ENCODE data around the gene ATP5PB.
A peak's percentile ranks its signal among the peaks of the same experiment; 100 is the strongest.

Gene ATP5PB

DNA sequence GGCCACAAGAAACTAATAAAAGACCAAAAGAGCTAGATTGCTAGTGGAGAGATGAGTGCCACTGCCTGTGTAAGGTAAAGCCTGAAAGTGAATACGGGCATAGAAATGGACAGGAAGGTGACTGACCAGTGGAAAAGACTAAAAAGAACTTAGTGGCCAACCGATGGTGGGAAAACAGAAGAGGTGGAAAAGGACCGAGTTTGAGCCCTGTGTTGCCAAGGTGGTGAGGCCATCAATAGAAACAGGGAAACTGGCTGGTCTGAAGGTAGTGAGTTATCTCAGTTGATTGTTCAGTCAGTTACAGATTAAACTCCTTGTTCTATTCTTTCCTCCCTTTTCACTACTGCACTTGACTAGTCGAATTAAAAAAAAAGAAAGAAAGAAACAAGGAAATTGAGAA lies 2.7 kb upstream of the ATP5PB start:
- H3K4me3 ChIP-seq (ENCODE audit: low read depth, low read length) = no peak overlapping the region
- TF ChIP-seq, protein P1, sequence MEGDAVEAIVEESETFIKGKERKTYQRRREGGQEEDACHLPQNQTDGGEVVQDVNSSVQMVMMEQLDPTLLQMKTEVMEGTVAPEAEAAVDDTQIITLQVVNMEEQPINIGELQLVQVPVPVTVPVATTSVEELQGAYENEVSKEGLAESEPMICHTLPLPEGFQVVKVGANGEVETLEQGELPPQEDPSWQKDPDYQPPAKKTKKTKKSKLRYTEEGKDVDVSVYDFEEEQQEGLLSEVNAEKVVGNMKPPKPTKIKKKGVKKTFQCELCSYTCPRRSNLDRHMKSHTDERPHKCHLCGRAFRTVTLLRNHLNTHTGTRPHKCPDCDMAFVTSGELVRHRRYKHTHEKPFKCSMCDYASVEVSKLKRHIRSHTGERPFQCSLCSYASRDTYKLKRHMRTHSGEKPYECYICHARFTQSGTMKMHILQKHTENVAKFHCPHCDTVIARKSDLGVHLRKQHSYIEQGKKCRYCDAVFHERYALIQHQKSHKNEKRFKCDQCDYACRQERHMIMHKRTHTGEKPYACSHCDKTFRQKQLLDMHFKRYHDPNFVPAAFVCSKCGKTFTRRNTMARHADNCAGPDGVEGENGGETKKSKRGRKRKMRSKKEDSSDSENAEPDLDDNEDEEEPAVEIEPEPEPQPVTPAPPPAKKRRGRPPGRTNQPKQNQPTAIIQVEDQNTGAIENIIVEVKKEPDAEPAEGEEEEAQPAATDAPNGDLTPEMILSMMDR (IDR thresholded peaks at IDR 0.05; ENCODE audit: low read depth, low read length, missing control alignments) = no peak
- DNase-seq (ENCODE audit: low read depth) = no peak

DNA sequence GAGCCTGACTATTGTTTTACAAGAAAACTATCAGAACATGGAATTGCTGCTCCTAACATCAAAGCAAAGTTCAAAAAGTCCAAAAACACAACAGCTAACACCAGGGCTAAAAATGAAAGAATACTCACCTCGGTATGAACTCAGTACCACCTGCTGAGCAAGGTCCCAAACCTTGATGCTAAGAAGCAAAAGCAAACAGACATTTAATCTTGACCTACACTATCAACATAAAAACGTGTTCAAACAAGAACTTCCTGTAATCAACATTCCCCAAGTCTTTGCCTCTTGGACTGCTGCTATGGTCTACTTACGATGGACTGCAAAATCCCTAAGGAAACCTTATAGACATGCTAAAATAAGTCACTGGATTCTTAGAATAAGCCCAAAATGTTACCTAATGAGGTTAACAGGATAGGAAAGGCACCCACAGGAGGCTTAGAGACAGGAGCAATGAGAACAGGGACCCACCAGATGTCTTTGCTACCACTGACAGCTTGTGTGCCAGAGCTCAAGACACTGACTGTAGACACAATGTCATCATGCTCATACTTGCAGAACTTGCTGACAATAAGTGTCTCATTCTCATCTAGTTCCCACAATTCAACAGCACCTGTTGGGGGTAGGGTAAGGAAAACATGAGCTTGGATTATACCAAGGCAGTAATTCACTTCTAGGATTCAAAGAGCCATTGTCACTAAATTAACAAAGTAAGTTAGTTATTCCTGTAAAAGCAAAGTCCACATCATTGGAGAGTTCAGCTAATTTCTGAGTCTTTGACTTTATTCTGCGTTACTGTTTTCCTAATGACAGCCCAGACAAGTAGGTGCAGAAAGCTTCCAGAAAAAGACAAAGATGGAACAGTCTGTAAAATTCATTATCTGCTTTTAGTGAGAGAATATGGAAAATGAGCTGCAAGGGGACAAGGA lies 2.0 kb upstream of the ATP5PB start:
- peak overlapping the region; percentile 96 for H3K4me3 ChIP-seq (ENCODE audit: low read depth, low read length)
- TF ChIP-seq, protein P1 (IDR thresholded peaks at IDR 0.05; ENCODE audit: low read depth, low read length, missing control alignments) = no peak

DNA sequence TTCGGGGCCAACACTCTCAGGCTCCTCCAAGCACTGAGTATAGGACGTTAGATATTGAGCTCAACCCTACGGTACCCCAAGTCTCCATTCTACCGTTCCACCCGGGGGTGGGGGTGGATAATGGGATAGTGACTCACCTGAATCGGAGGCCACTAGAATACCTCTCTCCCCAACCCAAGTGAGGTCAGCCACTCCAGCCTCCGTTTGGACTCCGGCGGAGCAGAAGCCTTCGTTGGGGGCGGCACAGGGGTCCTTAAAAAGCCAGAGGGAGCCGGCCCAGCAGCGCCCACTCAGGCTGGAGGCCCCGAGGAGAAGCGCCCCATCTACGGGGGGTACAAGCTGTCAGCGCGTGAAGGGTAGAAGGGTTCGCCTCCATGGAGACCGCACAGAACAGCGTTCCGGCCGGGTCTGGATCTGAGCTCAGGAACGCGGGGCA lies 764 bp upstream of the ATP5PB start:
- DNase-seq (ENCODE audit: low read depth) = no peak
- TF ChIP-seq, protein P1 (IDR thresholded peaks at IDR 0.05; ENCODE audit: low read depth, low read length, missing control alignments) = no peak
- peak overlapping the region; percentile 96 for H3K4me3 ChIP-seq (ENCODE audit: low read depth, low read length)

More for the DNA sequence above, 2.0 kb upstream of the ATP5PB start:
- no peak for DNase-seq (ENCODE audit: low read depth)

DNA sequence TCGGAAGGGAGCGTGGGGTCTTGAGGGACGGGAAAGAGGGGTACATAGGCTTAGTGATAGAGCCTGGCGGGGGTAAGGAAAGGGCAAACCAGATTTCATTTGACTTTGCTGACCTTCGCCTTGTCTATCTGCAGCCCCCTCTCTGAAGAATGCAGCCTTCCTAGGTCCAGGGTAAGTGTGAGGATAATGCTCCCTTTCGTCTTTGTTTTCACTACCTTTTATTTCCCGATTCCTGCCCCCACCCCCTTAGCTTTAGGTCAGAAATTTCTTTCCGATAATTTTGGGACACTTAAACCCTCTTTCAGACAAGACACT lies 396 bp downstream of the ATP5PB start:
- no peak for DNase-seq (ENCODE audit: low read depth)
- TF ChIP-seq, protein P1 (IDR thresholded peaks at IDR 0.05; ENCODE audit: low read depth, low read length, missing control alignments) = no peak
- H3K4me3 ChIP-seq (ENCODE audit: low read depth, low read length) = peak overlapping the region; percentile 96

DNA sequence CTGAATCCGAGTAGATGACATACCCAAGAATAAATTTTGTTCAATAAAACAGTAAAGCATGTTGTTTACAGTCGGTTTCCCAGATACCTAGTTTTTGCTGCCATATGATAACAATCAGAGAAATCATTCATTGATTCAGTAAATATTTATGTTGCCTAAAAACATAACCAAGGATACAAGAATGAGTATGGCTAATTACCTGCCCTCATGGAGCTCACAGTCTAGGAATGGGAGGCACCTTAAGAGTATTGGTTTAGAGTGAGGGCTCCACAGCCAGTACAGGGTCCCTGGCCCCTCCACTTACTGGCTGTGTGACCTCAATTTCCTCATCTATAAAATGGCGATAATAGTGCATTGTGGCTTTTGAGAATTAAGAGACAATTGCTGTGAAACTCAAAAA lies 921 bp downstream of the ATP5PB start:
- TF ChIP-seq, protein P1 (IDR thresholded peaks at IDR 0.05; ENCODE audit: low read depth, low read length, missing control alignments) = no peak
- no peak for DNase-seq (ENCODE audit: low read depth)
- H3K4me3 ChIP-seq (ENCODE audit: low read depth, low read length) = peak overlapping the region; percentile 96

DNA sequence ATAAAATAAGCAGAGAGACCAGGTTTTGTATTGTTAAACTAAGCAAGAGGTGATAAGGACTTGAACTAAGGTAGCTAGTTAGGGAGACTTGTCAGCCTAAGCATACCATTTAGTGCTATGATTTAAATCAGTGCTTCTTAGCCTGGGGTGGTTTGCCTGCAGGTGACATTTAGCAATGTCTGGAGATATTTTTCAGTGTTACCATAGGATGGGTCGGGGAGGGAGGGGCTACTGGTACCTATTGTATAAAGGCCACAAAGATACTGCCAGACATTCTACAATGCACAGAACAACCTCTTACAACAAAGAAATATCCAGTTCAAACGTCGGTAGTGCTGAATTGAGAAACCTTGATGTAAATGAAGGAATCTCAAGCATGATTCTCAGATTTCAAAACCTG lies 3.3 kb downstream of the ATP5PB start:
- no peak overlapping the region for H3K4me3 ChIP-seq (ENCODE audit: low read depth, low read length)
- TF ChIP-seq, protein P1 (IDR thresholded peaks at IDR 0.05; ENCODE audit: low read depth, low read length, missing control alignments) = no peak
- no peak for DNase-seq (ENCODE audit: low read depth)

DNA sequence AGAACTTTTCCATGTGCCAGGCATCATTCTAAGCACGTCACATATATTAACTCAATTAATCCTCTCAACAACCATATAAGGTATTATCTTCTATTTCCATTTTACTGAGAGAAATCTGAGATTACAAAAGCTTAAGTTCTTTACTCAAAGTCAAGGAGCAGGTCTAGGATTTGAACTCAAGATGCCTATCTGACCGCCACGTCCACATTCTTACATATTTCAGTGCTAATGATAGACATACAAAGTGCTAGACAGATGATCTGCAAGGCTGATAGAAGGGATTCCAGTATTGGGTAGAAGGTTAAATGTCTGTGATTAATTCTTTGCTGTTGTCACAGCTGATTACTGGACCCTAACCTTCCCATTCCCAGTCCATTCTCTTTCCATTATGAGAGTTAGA lies 4.4 kb downstream of the ATP5PB start:
- no peak for DNase-seq (ENCODE audit: low read depth)
- TF ChIP-seq, protein P1 (IDR thresholded peaks at IDR 0.05; ENCODE audit: low read depth, low read length, missing control alignments) = no peak
- H3K4me3 ChIP-seq (ENCODE audit: low read depth, low read length) = no peak overlapping the region
